CD4-positive, CD25-positive, alpha-beta regulatory T cell (primary cell): Measurements from ENCODE around the gene RIMBP2. TPM values are rescaled to one million over a fixed set of nuclear protein-coding genes. Genes with fewer than 3 reads are reported as not detected.

Experiments used
- ATAC-seq, 2 donors: fragments of 150-1000 bp; cut with Tn5 transposase; one replicate each; pipeline ENCODE4 v1.10.0; 2021; ENCODE audit warnings: low read depth in 2 of 2, moderate number of reproducible peaks in 2 of 2, moderate library complexity in 1 of 2
- DNase-seq, 3 donors: peaks; one replicate each; pipeline versions ENCODE4 v3.0.0 to v3.0.0-alpha.2; 2012 to 2022; ENCODE audit warnings: mixed read lengths in 1 of 3
- H3K27ac ChIP-seq: one replicate; pipeline ENCODE4 v1.7.0; 2013; ENCODE audit warnings: mild to moderate bottlenecking, low read length; ENCODE audit not compliant: insufficient read depth, poor library complexity, severe bottlenecking
- H3K27me3 ChIP-seq: one replicate; pipeline ENCODE4 v1.7.0; 2013; ENCODE audit warnings: low read length; ENCODE audit not compliant: control insufficient read depth, insufficient read depth
- H3K36me3 ChIP-seq: one replicate; pipeline ENCODE4 v1.7.0; 2013; ENCODE audit warnings: mild to moderate bottlenecking, low read length, moderate library complexity; ENCODE audit not compliant: control insufficient read depth, insufficient read depth
- H3K4me1 ChIP-seq: 2 replicates; pipeline ENCODE4 v1.7.0; 2013; ENCODE audit warnings: mild to moderate bottlenecking, low read length; ENCODE audit not compliant: insufficient read depth, control insufficient read depth, poor library complexity, severe bottlenecking
- H3K4me3 ChIP-seq: one replicate; pipeline ENCODE4 v1.7.0; 2013; ENCODE audit warnings: low read depth, mild to moderate bottlenecking, low read length, moderate library complexity
- H3K9me3 ChIP-seq, 2 experiments: 1 replicate in 1 of 2; 2 replicates in 1 of 2; pipeline ENCODE4 v1.7.0; 2013; ENCODE audit warnings: low read length in 2 of 2, mild to moderate bottlenecking in 1 of 2, moderate library complexity in 1 of 2; ENCODE audit not compliant: control insufficient read depth in 2 of 2
- H3K27ac Mint-ChIP-seq, 3 donors: one replicate each; pipeline ENCODE4 v1.8.0; 2020 to 2022; ENCODE audit warnings: mild to moderate bottlenecking in 3 of 3, mixed read lengths in 3 of 3, moderate library complexity in 2 of 3
- H3K27me3 Mint-ChIP-seq: one replicate; pipeline ENCODE4 v1.8.0; 2022; ENCODE audit warnings: mild to moderate bottlenecking, mixed read lengths
- H3K36me3 Mint-ChIP-seq: one replicate; pipeline ENCODE4 v1.8.0; 2020; ENCODE audit warnings: mixed read lengths
- H3K4me1 Mint-ChIP-seq, 4 donors: one replicate each; pipeline ENCODE4 v1.8.0; 2020 to 2022; ENCODE audit warnings: mixed read lengths in 4 of 4, mild to moderate bottlenecking in 1 of 4
- H3K4me3 Mint-ChIP-seq, 4 donors: one replicate each; pipeline ENCODE4 v1.8.0; 2020 to 2022; ENCODE audit warnings: mild to moderate bottlenecking in 4 of 4, mixed read lengths in 4 of 4, moderate library complexity in 3 of 4
- H3K9me3 Mint-ChIP-seq, 7 donors: one replicate each; pipeline ENCODE4 v1.8.0; 2020 to 2022; ENCODE audit warnings: mixed read lengths in 7 of 7, mild to moderate bottlenecking in 3 of 7, moderate library complexity in 2 of 7
- polyA plus RNA-seq, 4 donors: library from polyadenylated mRNA; unstranded; fragments of 300-500 nt; fragmentation: Illumina TruSeq; gene quantifications; one replicate each; pipeline ENCODE4 v1.2.3, GENCODE V29; 2021
- total RNA-seq: library from RNA; stranded (reverse); gene quantifications from one replicate; pipeline ENCODE4 v1.2.3, GENCODE V29; 2022

Gene RIMBP2
- total and polyA plus RNA-seq, 5 donors from 2014 or later = not detected

- Mint-ChIP-seq H3K27ac (no peak overlapping the region), H3K36me3 (no peaks in the 10 kb centered on the region)
These were observed 297.8 kb downstream of the RIMBP2 start for GRCh38 chr12:130418251-130418650.

GRCh38 chr12:130414381-130414780 lies 301.7 kb downstream of the RIMBP2 start:
- no peaks in the 10 kb centered on the region for H3K9me3 ChIP-seq
- no peaks in the 10 kb centered on the region for H3K36me3 Mint-ChIP-seq
- peaks cover 0 to 2% (median 0%) of the 10 kb centered on the region in 7 donors for H3K9me3 Mint-ChIP-seq
- no peak overlapping the region for H3K27ac ChIP-seq
- ATAC-seq (no peak), DNase-seq (no peak)
- no peak overlapping the region for H3K4me3 ChIP-seq
- H3K27me3 Mint-ChIP-seq = no peaks in the 10 kb centered on the region
- H3K4me3 Mint-ChIP-seq = no peak overlapping the region
- H3K4me1 ChIP-seq = no peaks in the 10 kb centered on the region
- H3K4me1 Mint-ChIP-seq = no peaks in the 10 kb centered on the region
- H3K36me3 ChIP-seq = no peaks in the 10 kb centered on the region
- no peak overlapping the region for H3K27ac Mint-ChIP-seq
- H3K27me3 ChIP-seq = no peaks in the 10 kb centered on the region

More at GRCh38 chr12:130418251-130418650, 297.8 kb downstream of the RIMBP2 start:
- DNase-seq (no peak), ATAC-seq (no peak)
- Mint-ChIP-seq H3K27me3 (no peaks in the 10 kb centered on the region), H3K4me1 (no peaks in the 10 kb centered on the region), H3K9me3 (peaks cover 0 to 2% (median 0%) of the 10 kb centered on the region in 7 donors), H3K4me3 (no peak overlapping the region)
- H3K36me3 ChIP-seq = no peaks in the 10 kb centered on the region
- H3K4me1 ChIP-seq = no peaks in the 10 kb centered on the region
- no peak overlapping the region for H3K4me3 ChIP-seq
- H3K27me3 ChIP-seq = no peaks in the 10 kb centered on the region
- no peak overlapping the region for H3K27ac ChIP-seq
- H3K9me3 ChIP-seq = no peaks in the 10 kb centered on the region

- DNase-seq (no peak), ATAC-seq (no peak)
- no peak overlapping the region for H3K4me3 Mint-ChIP-seq
- no peak overlapping the region for H3K4me3 ChIP-seq
- no peaks in the 10 kb centered on the region for H3K36me3 Mint-ChIP-seq
- H3K9me3 Mint-ChIP-seq = peaks cover 0 to 2% (median 0%) of the 10 kb centered on the region in 7 donors
- no peaks in the 10 kb centered on the region for H3K9me3 ChIP-seq
- H3K4me1 Mint-ChIP-seq = no peaks in the 10 kb centered on the region
- H3K27ac Mint-ChIP-seq = peak overlapping the region in 1 of 3 donors; percentile 49
- no peak overlapping the region for H3K27ac ChIP-seq
- no peaks in the 10 kb centered on the region for H3K36me3 ChIP-seq
- H3K27me3 ChIP-seq = no peaks in the 10 kb centered on the region
- H3K27me3 Mint-ChIP-seq = no peaks in the 10 kb centered on the region
- H3K4me1 ChIP-seq = no peaks in the 10 kb centered on the region
These were observed 302.2 kb downstream of the RIMBP2 start for GRCh38 chr12:130413909-130414308.

- H3K36me3 ChIP-seq = no peaks in the 10 kb centered on the region
- no peak overlapping the region for H3K4me3 ChIP-seq
- Mint-ChIP-seq H3K27ac (no peak overlapping the region), H3K27me3 (no peaks in the 10 kb centered on the region), H3K4me3 (no peak overlapping the region), H3K36me3 (no peaks in the 10 kb centered on the region), H3K4me1 (peaks cover 0 to 5% (median 0%) of the 10 kb centered on the region in 4 donors), H3K9me3 (peaks cover 0 to 2% (median 0%) of the 10 kb centered on the region in 7 donors)
- no peaks in the 10 kb centered on the region for H3K4me1 ChIP-seq
- H3K9me3 ChIP-seq = no peaks in the 10 kb centered on the region
- no peak for ATAC-seq
- no peak overlapping the region for H3K27ac ChIP-seq
- DNase-seq = no peak
- no peaks in the 10 kb centered on the region for H3K27me3 ChIP-seq
These were observed 303.7 kb downstream of the RIMBP2 start for GRCh38 chr12:130412384-130412783.

GRCh38 chr12:130405332-130405731 lies 310.8 kb downstream of the RIMBP2 start:
- Histone ChIP-seq H3K36me3 (no peaks in the 10 kb centered on the region), H3K9me3 (no peaks in the 10 kb centered on the region), H3K4me3 (no peak overlapping the region), H3K27ac (no peak overlapping the region), H3K4me1 (no peaks in the 10 kb centered on the region), H3K27me3 (no peaks in the 10 kb centered on the region)
- H3K27me3 Mint-ChIP-seq = peaks cover 9% of the 10 kb centered on the region
- peaks cover 0 to 5% (median 0%) of the 10 kb centered on the region in 4 donors for H3K4me1 Mint-ChIP-seq
- no peak overlapping the region for H3K27ac Mint-ChIP-seq
- no peaks in the 10 kb centered on the region for H3K9me3 Mint-ChIP-seq
- DNase-seq (no peak), ATAC-seq (no peak)
- H3K4me3 Mint-ChIP-seq = no peak overlapping the region
- H3K36me3 Mint-ChIP-seq = no peaks in the 10 kb centered on the region

GRCh38 chr12:130401703-130402102 lies 314.4 kb downstream of the RIMBP2 start:
- Histone ChIP-seq H3K27ac (no peak overlapping the region), H3K4me1 (no peaks in the 10 kb centered on the region), H3K4me3 (no peak overlapping the region), H3K36me3 (no peaks in the 10 kb centered on the region), H3K9me3 (no peaks in the 10 kb centered on the region), H3K27me3 (no peaks in the 10 kb centered on the region)
- Mint-ChIP-seq H3K4me3 (no peak overlapping the region), H3K4me1 (no peaks in the 10 kb centered on the region), H3K9me3 (no peaks in the 10 kb centered on the region), H3K36me3 (no peaks in the 10 kb centered on the region), H3K27me3 (peaks cover 12% of the 10 kb centered on the region), H3K27ac (no peak overlapping the region)
- ATAC-seq (no peak), DNase-seq (no peak)

GRCh38 chr12:130398100-130398848 lies 317.8 kb downstream of the RIMBP2 start:
- H3K4me3 Mint-ChIP-seq = no peak overlapping the region

GRCh38 chr12:130396667-130397066 lies 319.4 kb downstream of the RIMBP2 start:
- Histone ChIP-seq H3K4me3 (no peak overlapping the region), H3K4me1 (no peaks in the 10 kb centered on the region), H3K27ac (no peak overlapping the region), H3K36me3 (no peaks in the 10 kb centered on the region), H3K9me3 (no peaks in the 10 kb centered on the region), H3K27me3 (no peaks in the 10 kb centered on the region)
- Mint-ChIP-seq H3K36me3 (no peaks in the 10 kb centered on the region), H3K9me3 (peaks cover 0 to 4% (median 0%) of the 10 kb centered on the region in 7 donors), H3K27ac (no peak overlapping the region), H3K4me1 (no peaks in the 10 kb centered on the region), H3K27me3 (peaks cover 4% of the 10 kb centered on the region), H3K4me3 (peak overlapping the region in 1 of 4 donors; percentile 22)
- ATAC-seq (no peak), DNase-seq (no peak)

More at GRCh38 chr12:130398100-130398848, 317.8 kb downstream of the RIMBP2 start:
- Histone ChIP-seq H3K27ac (no peak overlapping the region), H3K27me3 (no peaks in the 10 kb centered on the region), H3K4me3 (no peak overlapping the region), H3K36me3 (no peaks in the 10 kb centered on the region), H3K9me3 (no peaks in the 10 kb centered on the region), H3K4me1 (no peaks in the 10 kb centered on the region)
- H3K4me1 Mint-ChIP-seq = no peaks in the 10 kb centered on the region
- H3K9me3 Mint-ChIP-seq = peaks cover 0 to 4% (median 0%) of the 10 kb centered on the region in 7 donors
- H3K27me3 Mint-ChIP-seq = peaks cover 12% of the 10 kb centered on the region
- no peak overlapping the region for H3K27ac Mint-ChIP-seq
- H3K36me3 Mint-ChIP-seq = no peaks in the 10 kb centered on the region
- DNase-seq (no peak), ATAC-seq (no peak)
